Measurements from ENCODE around the gene STT3A.

STT3A gene

GRCh38 chr11:125663910-125664309, 71.3 kb downstream of the STT3A start:
- H3K9me3 Mint-ChIP-seq: peaks cover 8% of the 10 kb centered on the region
- no peaks in the 10 kb centered on the region for H3K27me3 Mint-ChIP-seq (ENCODE audit: low read depth)
- H3K36me3 Mint-ChIP-seq (ENCODE audit: low read depth): peaks cover 53% of the 10 kb centered on the region
- H3K4me1 Mint-ChIP-seq (ENCODE audit: low read depth): peaks cover 10% of the 10 kb centered on the region
- peak overlapping the region; percentile 35 for H3K27ac Mint-ChIP-seq
- no peak overlapping the region for H3K4me3 Mint-ChIP-seq

GRCh38 chr11:125667151-125667550, 74.5 kb downstream of the STT3A start:
- Mint-ChIP-seq H3K4me3 (no peak overlapping the region), H3K27ac (no peak overlapping the region)

DNA sequence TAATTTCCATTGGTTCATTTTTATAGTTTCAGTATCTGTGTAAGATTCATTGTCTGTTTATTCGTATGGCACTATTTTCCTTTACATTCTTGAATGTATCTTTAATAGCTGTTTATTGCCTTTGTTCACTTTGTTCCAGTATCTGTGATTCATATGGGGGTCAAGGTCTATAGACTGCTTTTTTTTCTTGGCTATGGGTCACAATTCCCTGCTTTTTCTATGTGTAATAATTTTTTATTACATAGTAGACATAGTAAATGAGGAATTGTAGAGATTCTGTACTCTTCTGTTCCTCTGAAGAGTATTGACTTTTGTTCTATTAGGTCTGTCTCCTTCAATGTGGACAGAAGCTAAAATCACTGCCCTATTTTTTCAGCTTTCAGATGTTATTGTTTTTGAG, 77.5 kb downstream of the STT3A start:
- Mint-ChIP-seq H3K36me3 (ENCODE audit: low read depth) (peaks cover 36% of the 10 kb centered on the region), H3K27me3 (ENCODE audit: low read depth) (no peaks in the 10 kb centered on the region), H3K4me1 (ENCODE audit: low read depth) (peaks cover 19% of the 10 kb centered on the region), H3K27ac (no peak overlapping the region), H3K9me3 (peaks cover 8% of the 10 kb centered on the region), H3K4me3 (no peak overlapping the region)

More at GRCh38 chr11:125667151-125667550, 74.5 kb downstream of the STT3A start:
- peaks cover 8% of the 10 kb centered on the region for H3K9me3 Mint-ChIP-seq
- H3K4me1 Mint-ChIP-seq (ENCODE audit: low read depth): peaks cover 23% of the 10 kb centered on the region
- no peaks in the 10 kb centered on the region for H3K27me3 Mint-ChIP-seq (ENCODE audit: low read depth)
- H3K36me3 Mint-ChIP-seq (ENCODE audit: low read depth): peaks cover 52% of the 10 kb centered on the region

DNA sequence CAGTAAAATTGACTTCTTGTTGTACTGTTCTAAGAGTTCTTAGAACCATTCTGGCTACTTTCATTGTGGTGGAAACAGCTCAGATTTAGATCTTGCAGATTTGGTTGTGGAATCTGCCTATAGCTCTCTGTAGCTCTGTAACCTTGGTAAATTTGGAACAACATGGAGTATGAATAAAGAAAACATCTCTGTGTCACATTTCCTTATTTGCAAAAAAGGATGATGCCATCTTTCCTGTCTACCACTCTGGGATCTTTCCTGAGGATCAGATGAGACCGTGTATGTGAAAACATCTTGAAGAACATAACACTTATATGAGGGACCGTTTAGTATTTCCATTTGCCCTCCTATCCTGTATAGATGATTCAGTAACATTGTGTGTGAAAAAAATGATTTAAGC, 78.9 kb downstream of the STT3A start:
- Mint-ChIP-seq H3K4me1 (ENCODE audit: low read depth) (peaks cover 17% of the 10 kb centered on the region), H3K4me3 (no peak overlapping the region), H3K27me3 (ENCODE audit: low read depth) (no peaks in the 10 kb centered on the region), H3K9me3 (peaks cover 7% of the 10 kb centered on the region), H3K36me3 (ENCODE audit: low read depth) (peaks cover 29% of the 10 kb centered on the region), H3K27ac (no peak overlapping the region)

Data from T-helper 1 cell treated with Interleukin-12 subunit alpha and Interleukin-12 subunit beta and Interleukin-4 antibody, amounts not matched to agents 30 μg/mL and 1 μg/mL, for 36 hours (primary cell).